T-helper 9 cell (primary cell): ENCODE measurements around the gene ACP3.
"Not testable (repeated sequence)": the region's sequence is repeated elsewhere in the genome, so short reads cannot be mapped to it uniquely, and the experiment has no call there.

Source experiments
- DNase-seq: peaks from one replicate; pipeline ENCODE4 v3.0.0-alpha.2; 2020

The ACP3 gene

DNA sequence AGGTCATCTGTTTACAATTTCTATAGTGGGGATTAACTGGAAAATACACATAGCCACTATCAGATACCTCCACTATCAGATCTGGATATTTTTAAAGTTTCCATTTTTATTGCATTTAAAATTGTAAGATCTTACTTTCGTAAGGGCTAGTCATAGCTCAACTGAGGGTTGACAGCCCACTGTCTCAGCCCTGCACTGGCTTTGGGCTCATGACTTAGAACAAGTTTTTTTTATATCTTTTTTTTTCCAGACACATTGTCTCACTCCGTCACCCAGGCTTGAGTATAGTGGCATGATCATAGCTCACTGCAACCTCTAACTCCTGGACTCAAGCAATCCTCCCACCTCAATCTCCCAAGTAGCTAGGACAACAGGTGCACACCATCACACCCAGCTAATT lies 51.3 kb downstream of the ACP3 start:
- no peak for DNase-seq

DNA sequence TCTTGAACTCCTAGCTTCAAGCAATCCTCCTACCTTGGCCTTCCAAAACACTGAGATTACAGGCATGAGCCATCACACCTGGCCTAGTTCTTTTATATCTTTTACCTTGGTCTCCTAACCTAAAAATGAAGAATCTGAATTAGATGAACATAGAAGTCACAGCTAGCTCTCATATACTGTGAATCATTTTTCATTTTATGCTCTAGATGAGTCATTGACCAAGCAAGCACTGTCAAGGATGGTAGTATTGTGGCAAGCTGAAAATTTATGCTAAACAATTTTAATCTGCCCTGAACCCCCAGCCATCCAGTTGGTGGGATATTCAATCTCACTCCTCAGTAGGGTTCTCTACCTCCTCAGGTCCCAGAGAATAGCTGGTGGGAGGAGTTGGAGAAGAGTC lies 51.8 kb downstream of the ACP3 start:
- DNase-seq = no peak

DNA sequence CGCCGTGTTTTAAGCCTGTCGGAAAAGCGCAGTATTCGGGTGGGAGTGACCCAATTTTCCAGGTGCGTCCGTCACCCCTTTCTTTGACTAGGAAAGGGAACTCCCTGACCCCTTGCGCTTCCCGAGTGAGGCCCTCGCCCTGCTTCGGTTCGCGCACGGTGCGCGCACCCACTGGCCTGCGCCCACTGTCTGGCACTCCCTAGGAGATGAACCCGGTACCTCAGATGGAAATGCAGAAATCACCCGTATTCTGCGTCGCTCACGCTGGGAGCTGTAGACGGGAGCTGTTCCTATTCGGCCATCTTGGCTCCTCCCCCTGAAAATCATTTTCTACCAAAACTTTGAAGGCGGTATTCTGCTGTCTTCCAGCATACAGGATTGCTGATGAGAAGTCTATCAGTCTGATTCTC lies 59.7 kb downstream of the ACP3 start:
- DNase-seq = not testable (repeated sequence)

DNA sequence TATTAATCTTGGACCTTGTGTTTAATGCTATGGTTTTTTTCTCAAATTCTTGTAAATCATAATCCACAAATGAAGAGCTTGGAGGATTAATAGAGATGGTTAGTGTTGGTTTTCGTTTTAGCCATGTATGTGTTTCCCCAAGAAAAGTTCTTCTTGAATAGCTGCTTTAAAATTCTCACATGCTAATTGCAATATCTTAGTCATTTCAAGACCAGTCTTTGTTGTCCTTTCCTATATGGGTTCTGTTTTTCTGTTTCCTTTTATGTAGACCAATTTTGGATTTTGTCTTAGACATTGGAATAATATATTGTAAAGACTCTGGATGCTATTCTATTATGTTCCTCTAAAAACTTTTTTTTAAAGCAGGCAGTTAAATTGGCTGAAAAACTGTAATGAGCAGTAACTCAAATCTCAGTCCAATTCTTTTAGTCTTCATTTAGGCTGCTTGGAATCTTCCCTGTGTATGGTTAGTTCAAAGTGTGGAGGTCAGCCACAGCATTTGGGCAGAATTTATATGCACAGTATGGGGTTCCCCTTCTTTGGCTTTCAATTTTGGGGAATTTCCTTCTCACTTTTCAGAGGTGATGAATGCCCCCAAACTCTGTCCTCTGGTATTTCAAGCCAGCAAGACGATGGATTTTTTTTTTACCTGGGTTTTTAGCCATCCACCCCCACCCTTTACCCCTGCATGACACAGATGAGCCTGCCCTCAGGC lies 61.0 kb downstream of the ACP3 start:
- DNase-seq = no peak

DNA sequence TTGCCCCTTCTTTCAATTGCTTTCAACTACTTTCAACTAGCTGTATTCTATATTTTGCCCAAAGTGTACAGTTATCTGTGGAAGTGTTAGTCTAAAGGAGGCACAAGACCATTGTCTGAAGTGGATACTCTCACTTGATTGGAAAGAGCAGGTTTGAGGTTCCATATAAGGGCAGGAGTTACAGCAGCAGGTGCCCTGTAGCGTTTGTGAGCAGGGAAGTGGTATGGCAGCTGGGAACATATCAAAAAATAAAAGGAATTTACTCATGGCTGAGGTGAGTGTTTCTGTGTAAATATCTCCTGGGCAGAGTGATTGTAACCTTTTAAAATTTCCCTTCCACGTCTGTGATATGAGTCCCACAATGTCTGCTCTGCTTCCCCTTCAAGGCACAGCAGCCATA lies 61.6 kb downstream of the ACP3 start:
- no peak for DNase-seq

DNA sequence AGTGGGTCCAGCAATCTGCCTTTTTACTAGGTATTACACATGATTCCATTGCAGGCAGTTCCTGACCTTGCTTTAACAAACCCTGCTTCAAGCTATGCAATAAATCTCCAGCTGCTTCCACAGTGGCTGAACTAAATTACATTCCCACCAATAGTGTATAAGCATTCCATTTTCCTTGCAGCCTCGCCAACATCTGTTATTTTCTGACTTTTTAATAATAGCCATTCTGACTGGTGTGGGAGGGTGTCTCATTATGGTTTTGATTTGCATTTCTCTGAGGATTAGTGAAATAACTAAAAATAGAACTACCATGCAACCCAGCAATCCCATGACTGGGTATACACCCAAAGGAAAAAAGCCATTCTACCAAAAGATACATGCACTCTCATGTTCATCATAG lies 63.7 kb downstream of the ACP3 start:
- no peak for DNase-seq

DNA sequence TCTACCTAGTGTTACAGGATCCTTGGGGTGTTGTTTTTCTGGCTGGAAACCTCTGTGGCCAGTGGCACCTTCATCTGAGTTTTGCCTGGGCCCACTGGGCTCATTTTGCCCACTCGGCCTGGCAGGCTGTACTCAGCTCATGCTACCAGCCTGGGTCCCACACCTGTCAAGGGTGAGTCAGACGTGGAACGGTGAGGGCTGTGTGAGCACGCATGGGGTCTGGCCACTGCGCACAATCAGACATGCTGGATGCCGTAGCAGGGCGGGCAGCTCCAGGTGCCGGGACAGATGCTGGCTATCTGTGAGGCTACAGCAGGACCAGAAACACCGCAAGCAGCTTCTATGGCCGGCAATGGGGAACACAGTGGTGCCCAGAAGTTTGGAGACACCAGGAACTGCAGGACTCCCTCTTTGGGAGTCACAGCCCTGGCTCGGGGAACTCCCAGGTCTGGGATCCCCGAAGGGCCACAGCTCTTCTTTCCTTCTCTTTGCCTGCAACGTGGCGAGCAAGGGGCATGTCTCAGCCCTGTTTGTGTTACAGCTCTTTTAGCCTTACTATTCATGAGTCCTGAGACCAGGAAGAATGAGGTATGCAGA lies 64.2 kb downstream of the ACP3 start:
- DNase-seq = no peak

DNA sequence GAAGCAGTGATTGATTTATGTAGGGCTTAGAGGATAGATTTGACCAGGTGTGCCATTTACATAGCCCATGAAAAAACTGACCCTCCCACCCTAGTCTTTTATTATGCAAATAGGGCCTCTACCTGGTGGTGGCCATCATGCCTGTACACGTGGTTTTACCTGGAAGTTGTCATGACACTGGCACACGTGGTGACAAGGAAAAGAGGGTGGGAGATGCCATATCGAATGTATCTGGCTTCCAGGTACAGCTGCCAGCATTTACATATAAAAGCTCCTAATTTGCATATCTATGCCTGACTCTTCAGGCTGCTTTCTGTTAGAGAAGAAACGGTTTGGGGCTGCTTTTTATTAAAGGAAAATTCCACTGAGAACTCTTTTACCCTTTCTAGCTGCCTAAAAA lies 65.1 kb downstream of the ACP3 start:
- DNase-seq = no peak

DNA sequence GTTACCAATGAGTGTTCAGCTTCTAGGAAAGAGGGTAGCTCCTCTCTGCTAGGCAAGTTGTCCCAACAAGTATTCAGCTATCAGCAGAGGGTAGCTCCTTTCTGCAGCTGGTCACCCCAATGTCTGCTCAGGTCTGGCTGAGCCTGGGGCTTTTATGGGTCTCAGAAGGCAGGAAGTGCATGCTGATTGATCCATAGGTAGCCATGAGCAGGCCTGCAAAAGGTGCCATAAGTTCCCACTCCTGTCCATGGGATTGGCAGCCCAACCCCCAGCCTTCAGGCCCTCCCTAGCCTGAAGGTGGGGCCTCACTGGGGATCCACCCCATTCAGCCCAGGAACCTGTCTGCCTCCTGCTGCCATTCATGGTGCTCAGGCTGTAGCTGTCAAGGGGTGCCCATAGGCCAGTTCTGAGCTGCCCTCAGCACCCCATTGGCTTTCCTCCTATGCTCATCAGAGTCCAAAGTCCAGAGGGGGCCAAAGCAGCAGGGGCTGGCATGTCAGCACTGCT lies 65.5 kb downstream of the ACP3 start:
- no peak for DNase-seq

DNA sequence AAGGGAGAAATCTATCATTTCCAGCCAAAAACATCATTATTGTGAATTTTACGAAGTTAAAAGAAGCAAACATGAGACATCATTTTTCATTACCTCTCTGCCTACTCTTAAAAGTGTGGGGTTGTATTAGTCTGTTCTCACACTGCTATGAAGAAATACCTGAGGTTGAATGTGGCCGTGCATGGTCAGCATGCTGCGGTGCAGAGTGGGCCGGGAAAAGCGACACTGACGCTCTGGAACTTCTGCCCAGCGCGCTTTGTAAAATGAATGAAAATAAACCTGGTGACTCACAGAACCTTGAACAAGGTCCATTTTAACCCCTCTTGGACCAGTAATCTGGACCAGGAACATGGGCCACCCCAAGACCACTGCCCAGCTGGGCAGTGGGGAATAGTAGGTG lies 69.1 kb downstream of the ACP3 start:
- no peak for DNase-seq

DNA sequence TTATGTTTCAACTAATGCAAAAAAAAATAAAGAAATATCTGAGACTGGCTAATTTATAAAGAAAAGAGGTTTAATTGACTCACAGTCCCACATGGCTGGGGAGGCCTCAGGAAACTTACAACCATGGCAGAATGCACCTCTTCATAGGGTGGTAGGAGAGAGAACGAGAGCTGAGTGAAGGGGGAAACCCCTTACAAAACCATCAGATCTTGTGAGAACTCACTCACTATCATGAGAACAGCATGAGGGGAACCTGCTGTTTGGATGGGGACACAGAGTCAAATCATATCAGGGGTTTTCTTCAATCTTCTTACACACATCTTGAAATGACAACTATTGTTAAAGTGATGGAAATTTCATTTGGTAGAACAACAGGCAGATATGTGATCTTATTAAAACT lies 75.5 kb downstream of the ACP3 start:
- not testable (repeated sequence) for DNase-seq

DNA sequence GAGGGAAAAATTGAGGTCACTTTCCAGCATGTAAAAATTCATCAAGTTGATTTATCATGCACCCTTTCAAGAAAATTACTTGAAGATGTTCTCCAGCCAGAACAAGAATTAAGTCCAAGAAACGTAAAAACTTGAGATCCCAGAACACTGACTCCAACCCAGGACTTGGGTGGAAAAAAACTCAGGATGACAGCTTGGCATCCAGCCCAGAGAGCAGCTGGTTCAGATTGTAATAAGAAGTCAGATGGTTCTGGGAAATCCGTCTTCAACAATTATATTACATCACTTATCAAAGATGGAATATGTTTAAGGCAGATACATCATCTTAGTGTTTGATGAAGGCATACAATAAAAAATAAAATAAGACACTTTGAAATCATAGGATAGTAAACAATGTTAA lies 77.1 kb downstream of the ACP3 start:
- DNase-seq = no peak

DNA sequence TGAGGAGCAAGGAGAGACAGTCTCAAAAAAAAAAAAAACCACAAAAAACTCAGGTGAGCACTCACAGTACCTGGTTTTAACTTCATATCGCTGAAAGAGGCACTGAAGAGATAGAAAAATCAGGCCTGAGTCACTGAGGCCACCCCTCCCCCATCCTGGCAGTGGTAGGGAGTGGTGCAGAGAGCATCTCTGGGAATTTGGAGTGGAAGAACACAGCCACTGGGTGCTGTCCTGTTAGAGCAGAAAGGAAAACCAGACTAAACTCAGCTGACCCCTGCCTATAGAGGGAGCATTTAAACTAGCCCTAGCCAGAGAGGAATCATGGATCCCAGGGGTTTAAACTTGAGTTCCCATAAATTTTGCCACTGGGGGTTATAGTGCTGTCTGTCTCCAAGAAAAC lies 77.9 kb downstream of the ACP3 start:
- DNase-seq = no peak

DNA sequence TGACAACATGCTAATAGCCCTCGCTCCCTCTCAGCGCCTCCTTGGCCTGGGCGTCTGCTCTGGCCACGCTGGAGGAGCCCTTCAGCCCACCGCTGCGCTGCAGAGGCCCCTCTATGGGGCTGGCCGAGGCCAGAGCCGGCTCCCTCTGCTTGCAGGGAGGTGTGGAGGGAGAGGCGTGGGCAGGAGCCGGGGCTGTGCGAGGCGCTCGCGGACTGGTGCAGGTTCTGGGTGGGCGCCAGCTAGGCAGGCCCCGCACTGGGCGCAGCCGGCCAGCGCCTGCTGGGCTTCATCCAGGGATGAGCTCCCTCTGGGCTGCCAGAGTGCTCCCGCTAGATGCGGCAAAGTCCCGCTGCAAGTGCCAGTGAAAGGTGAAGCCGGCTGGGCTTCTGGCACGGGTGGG lies 79.0 kb downstream of the ACP3 start:
- no peak for DNase-seq

DNA sequence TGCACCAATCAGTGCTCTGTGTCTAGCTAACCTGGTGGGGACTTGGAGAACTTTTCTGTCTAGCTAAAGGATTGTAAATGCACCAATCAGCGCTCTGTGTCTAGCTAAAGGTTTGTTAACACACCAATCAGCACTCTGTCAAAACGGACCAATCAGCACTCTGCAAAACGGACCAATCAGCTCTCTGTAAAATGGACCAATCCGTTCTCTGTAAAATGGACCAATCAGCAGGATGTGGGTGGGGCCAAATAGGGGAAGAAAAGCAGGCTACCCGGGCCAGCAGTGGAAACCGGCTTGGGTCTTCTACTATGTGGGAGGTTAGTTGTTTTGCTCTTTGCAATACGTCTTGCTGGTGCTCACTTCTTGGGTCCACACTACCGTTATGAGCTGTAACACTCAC lies 79.6 kb downstream of the ACP3 start:
- not testable (repeated sequence) for DNase-seq

DNA sequence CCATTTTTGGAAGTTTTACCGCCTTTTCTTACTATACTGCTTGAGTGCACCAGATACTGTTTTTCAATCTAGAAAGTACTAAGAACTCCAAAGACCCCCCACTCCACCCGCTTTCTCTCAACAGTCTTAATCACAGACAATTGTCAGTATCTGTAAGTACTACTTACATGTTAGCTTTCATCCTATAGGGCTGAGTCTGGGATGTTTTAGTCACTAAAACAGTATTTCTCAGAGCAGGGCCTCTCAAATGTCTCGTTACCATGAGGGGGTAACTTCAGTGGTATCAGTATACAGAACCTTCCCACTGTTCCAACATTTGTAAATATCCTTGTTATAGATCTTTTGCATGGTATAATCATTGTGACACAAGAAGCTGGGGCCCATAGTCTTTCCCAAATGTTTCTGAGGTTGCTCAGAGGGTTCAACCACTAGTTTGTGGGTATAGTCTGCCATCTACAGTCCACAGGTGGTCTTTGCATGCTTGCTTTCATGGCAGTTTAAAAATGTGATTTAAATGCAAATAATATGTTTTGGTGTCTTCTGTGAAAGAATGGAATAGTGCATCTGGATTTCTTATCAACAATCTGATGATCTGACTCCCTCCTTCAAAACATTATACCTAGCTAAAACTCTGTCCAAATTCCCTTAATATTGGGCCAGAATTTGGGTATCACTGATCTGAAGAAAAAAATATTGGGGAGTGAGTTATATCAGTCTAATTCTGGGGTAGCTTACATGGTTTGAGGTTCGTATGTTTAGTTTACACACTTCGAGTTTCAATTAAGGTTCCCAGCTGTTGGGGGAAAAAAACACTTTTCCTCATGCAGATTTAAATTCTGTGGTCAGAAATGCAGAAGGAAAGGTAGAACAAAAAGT lies 82.1 kb downstream of the ACP3 start:
- DNase-seq = no peak

DNA sequence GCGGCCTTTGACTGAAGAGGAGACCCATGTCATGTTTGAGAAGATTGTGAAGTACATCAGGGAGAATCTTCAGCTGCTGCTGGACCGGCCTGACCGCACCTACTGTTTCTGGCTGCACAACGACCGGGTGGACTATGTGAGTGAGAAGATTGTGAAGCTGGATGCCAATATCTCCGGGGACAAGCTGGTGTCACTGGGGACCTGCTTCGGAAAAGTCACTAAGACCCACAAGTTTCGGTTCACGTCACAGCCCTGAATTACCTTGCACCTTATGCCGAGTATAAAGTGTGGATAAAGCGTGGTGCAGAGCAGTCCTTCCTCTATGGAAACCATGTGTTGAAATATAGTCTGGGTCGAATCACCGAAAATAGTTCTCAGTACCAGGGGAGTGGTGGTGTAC lies 84.0 kb downstream of the ACP3 start:
- DNase-seq = no peak

DNA sequence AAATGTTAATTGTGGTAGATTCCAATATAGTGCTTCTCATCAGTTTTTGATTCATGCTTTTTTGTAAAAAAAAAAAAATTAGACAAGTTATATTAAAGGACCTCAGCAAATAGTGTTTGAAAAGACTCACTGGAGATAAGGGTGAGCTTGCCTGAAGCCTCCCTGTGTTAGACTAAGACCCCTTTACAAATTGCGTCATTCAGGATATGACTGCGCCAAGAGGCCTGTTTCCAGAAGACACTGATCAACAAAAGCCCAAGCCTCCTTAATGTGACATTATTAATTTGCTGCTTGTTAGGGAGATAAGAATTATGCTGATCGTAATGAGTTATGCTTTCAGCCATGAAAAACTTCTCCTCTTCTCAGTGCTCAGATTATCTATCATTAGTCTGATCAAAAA lies 87.1 kb downstream of the ACP3 start:
- DNase-seq = no peak

DNA sequence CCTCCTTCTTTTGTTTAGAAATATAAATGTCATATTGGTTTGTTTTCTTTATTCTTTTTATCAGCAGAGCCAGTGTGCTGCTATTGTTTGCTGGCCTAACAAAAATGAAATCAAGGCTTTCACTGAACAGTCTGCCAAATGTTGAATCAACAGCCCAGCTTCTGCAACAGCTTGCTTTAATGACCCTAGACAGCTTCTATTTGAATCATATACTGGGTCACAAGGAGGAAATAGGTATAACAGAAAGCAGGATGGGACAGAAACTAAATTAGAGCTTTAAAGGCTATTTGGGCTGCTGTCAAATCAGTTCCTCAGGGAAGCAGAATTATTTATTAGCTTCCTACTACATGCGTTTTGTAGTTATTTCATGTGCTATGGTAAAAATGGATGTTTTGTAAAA lies 88.0 kb downstream of the ACP3 start:
- no peak for DNase-seq

DNA sequence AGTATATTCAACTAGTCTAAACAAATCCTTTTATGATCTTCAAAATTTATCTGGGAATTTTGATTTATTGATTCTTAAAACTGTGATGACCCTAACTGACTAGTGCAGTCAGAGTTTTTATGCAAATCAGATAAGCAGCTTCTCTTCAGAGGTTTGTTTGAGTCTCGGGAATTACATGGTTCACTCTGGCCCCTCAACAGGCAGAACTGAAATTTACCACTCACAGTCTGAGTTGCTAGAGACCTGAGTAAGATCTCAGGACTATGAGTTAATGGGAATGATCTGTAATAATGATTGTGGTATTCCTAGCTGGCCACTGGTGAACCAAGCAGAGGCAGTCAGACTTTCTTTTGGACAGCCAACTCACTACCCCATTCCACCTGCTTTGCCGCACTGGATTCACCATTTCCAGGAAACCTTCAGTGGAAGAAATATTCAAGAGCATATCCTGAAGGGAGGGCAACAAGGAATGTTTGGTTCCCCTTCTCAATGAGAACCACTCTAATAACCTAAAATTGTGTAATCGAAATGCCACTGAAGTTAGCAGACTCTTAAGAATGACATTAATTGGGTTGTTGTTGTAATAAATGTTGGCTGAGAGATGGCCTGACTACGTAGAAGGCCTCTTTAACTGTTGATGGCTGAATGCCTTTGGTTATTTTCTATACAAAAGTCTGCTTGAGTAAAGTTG lies 88.5 kb downstream of the ACP3 start:
- no peak for DNase-seq

DNA sequence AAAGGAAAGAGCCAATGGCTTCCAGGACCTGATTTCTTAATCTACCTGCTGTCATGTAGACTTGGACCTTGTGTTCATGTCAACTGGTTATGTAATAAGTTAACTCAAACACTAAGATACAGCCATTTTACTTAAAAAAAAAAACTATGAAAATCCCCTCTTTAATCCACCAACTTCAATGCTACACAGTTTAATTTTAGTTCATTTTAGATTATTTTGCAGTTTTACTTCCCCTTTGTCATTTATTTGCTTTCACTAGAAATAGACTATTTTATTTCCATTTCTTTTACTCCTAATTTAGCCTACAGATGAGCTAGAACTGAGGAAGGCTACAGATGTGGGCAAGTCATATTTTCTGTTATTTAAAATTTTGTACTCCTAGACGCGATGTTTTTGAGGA lies 89.4 kb downstream of the ACP3 start:
- no peak for DNase-seq

DNA sequence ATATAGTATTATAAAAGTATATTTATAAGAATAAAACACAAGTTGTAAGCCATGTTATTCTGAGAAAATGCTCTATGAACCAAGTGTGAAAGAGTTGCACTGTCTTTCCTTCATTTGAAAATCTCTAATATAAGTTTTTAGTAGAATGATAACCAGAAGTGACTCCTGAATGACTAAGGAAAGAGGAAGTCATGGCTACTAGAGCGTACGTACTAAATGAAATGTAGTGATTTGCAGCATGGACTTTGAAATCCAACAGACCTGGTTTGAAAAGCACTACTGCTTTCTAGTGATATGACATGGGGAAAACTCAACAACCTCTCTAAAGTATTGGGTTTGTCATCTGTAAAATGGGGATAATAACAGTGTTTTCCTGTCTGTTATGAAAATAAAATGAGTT lies 89.8 kb downstream of the ACP3 start:
- DNase-seq = no peak
